CD4-positive, alpha-beta T cell treated with Interleukin-12 subunit alpha and Interleukin-12 subunit beta, for 1 hour (primary cell): ENCODE data around the gene CNP.

Experiments
- DNase-seq: peaks from one replicate; pipeline ENCODE4 v3.0.0-alpha.2; 2020

The CNP gene

GRCh38 chr17:41973408-41973811 lies 6.8 kb downstream of the CNP start:
- DNase-seq: no peak

- no peak for DNase-seq
These were observed 7.4 kb downstream of the CNP start for GRCh38 chr17:41974031-41974430.

GRCh38 chr17:41974658-41975057 lies 8.1 kb downstream of the CNP start:
- no peak for DNase-seq

- no peak for DNase-seq
These were observed 8.8 kb downstream of the CNP start for GRCh38 chr17:41975099-41976083.

- DNase-seq: no peak
These were observed 9.7 kb downstream of the CNP start for GRCh38 chr17:41976142-41976768.

- DNase-seq: no peak
These were observed 11.4 kb downstream of the CNP start for GRCh38 chr17:41977991-41978390.

- DNase-seq: no peak
These were observed 15.6 kb downstream of the CNP start for GRCh38 chr17:41982026-41982760.

- DNase-seq: no peak
These were observed 17.9 kb downstream of the CNP start for GRCh38 chr17:41984454-41984853.

- no peak for DNase-seq
These were observed 19.3 kb downstream of the CNP start for GRCh38 chr17:41985919-41986318.

- no peak for DNase-seq
These were observed 20.0 kb downstream of the CNP start for GRCh38 chr17:41986634-41987033.

- no peak for DNase-seq
These were observed 21.0 kb downstream of the CNP start for GRCh38 chr17:41987642-41988041.

GRCh38 chr17:41988418-41988817 lies 21.8 kb downstream of the CNP start:
- DNase-seq: no peak

GRCh38 chr17:41989702-41990419 lies 23.3 kb downstream of the CNP start:
- no peak for DNase-seq

- DNase-seq: no peak
These were observed 26.0 kb downstream of the CNP start for GRCh38 chr17:41992576-41992975.

- DNase-seq: no peak
These were observed 30.2 kb downstream of the CNP start for GRCh38 chr17:41996855-41997164.

GRCh38 chr17:41998497-41998896 lies 31.9 kb downstream of the CNP start:
- no peak for DNase-seq

GRCh38 chr17:42000413-42001133 lies 34.0 kb downstream of the CNP start:
- DNase-seq: no peak

- no peak for DNase-seq
These were observed 35.1 kb downstream of the CNP start for GRCh38 chr17:42001729-42002128.

GRCh38 chr17:42002175-42002791 lies 35.7 kb downstream of the CNP start:
- no peak for DNase-seq

- no peak for DNase-seq
These were observed 36.3 kb downstream of the CNP start for GRCh38 chr17:42002792-42003301.

- no peak for DNase-seq
These were observed 38.6 kb downstream of the CNP start for GRCh38 chr17:42005166-42005565.

GRCh38 chr17:42009170-42009569 lies 42.6 kb downstream of the CNP start:
- no peak for DNase-seq
